ENCODE results near the gene VASP. TPM values are rescaled to one million over a fixed set of nuclear protein-coding genes. Genes with fewer than 3 reads are reported as not detected.

VASP gene
- total and polyA plus RNA-seq, 2 of the 13 experiments (the other 11 are each of a cell fraction or from before 2014, with no cell fraction given) = 41.8 to 67.1 TPM

- TF ChIP-seq ZNF713 (CRISPR knock-in tag; IDR thresholded peaks at IDR 0.05) = peak; percentile 88; the same call in 1 of the 2 replicates
- TF ChIP-seq THYN1 (CRISPR knock-in tag; IDR thresholded peaks at IDR 0.05; ENCODE audit: borderline replicate concordance, low read depth) = no peak
- TF ChIP-seq ZBTB7B (CRISPR knock-in tag; IDR thresholded peaks at IDR 0.05) = peak; percentile 33; the same call in 1 of the 2 replicates
- peak; percentile 58; the same call in 1 of the 2 replicates for TF ChIP-seq ZNF335 (CRISPR knock-in tag; IDR thresholded peaks at IDR 0.05)
- TF ChIP-seq ZNF501 (CRISPR knock-in tag; IDR thresholded peaks at IDR 0.05) = peak; percentile 55; the same call in 1 of the 2 replicates
- peak; percentile 80 for TF ChIP-seq HDAC1 (CRISPR knock-in tag; IDR thresholded peaks at IDR 0.05)
- TF ChIP-seq NFKB2 (CRISPR knock-in tag; IDR thresholded peaks at IDR 0.05; ENCODE audit: borderline replicate concordance) = peak; percentile 88
- TF ChIP-seq ZKSCAN8 (CRISPR knock-in tag; IDR thresholded peaks at IDR 0.05; ENCODE audit: borderline replicate concordance) = 0 out of 2 replicates have a peak, but pooled peaks have one; percentile 40
- TF ChIP-seq ZBTB14 (CRISPR knock-in tag; IDR thresholded peaks at IDR 0.05) = peak; percentile 93
- peak; percentile 60; the same call in 1 of the 2 replicates for TF ChIP-seq EED (CRISPR knock-in tag; IDR thresholded peaks at IDR 0.05)
- no peak for TF ChIP-seq ZNF326 (CRISPR knock-in tag; IDR thresholded peaks at IDR 0.05; ENCODE audit: borderline replicate concordance)
- peak; percentile 86; the same call in 1 of the 2 replicates for TF ChIP-seq ZNF274 (CRISPR knock-in tag; IDR thresholded peaks at IDR 0.05)
- peak; percentile 38; the same call in 1 of the 2 replicates for TF ChIP-seq PPARG (CRISPR knock-in tag; conservative IDR thresholded peaks at IDR 0.05)
- TF ChIP-seq ZNF589 (CRISPR knock-in tag; conservative IDR thresholded peaks at IDR 0.05) = peak; percentile 63; the same call in 1 of the 2 replicates
- no peak for TF ChIP-seq ATM (IDR thresholded peaks at IDR 0.05; ENCODE audit: borderline replicate concordance)
- TF ChIP-seq DZIP1 (CRISPR knock-in tag; IDR thresholded peaks at IDR 0.05) = peak; percentile 69; the same call in 1 of the 2 replicates
- TF ChIP-seq ZFP36L1 (CRISPR knock-in tag; IDR thresholded peaks at IDR 0.05) = 0 out of 2 replicates have a peak, but pooled peaks have one; percentile 28
- TF ChIP-seq ZNF614 (CRISPR knock-in tag; IDR thresholded peaks at IDR 0.05; ENCODE audit: borderline replicate concordance) = no peak
- TF ChIP-seq ARNTL (CRISPR knock-in tag; IDR thresholded peaks at IDR 0.05) = 0 out of 2 replicates have a peak, but pooled peaks have one; percentile 41
- peak; percentile 52; the same call in 1 of the 2 replicates for TF ChIP-seq ZNF576 (CRISPR knock-in tag; IDR thresholded peaks at IDR 0.05)
- peak; percentile 75 for TF ChIP-seq SNAPC2 (CRISPR knock-in tag; IDR thresholded peaks at IDR 0.05)
- peak; percentile 96 for TF ChIP-seq ZNF232 (CRISPR knock-in tag; IDR thresholded peaks at IDR 0.05; ENCODE audit: borderline replicate concordance)
- peak in 1 of 2 experiments; percentile 93; a peak in 2 of 4 replicates for TF ChIP-seq KLF16 (CRISPR knock-in tag; IDR thresholded peaks at IDR 0.05)
- TF ChIP-seq ZNF883 (CRISPR knock-in tag; IDR thresholded peaks at IDR 0.05; ENCODE audit: not compliant biosample characterization) = peak; percentile 75
- TF ChIP-seq ZFYVE20 (CRISPR knock-in tag; IDR thresholded peaks at IDR 0.05; ENCODE audit: borderline replicate concordance, low read depth) = no peak
- TF ChIP-seq CHD4 (IDR thresholded peaks at IDR 0.05; ENCODE audit: borderline replicate concordance, low read length) = no peak
These were observed 10.8 kb upstream of the VASP start (continued) for GRCh38 chr19:45496349-45496953.
